GM12801 (cell line): ENCODE measurements around the gene DMXL2.

Experiments
- CTCF ChIP-seq: IDR thresholded peaks from one replicate; pipeline ENCODE4 v1.5.1; 2011; ENCODE audit warnings: control low read depth; ENCODE audit not compliant: insufficient read length; ENCODE audit errors: extremely low read depth

DMXL2 gene

GRCh38 chr15:51401051-51401780 lies 221.4 kb downstream of the DMXL2 start:
- no peak for TF ChIP-seq CTCF

GRCh38 chr15:51398626-51399025 lies 223.9 kb downstream of the DMXL2 start:
- TF ChIP-seq CTCF = no peak
